ENCODE measurements around the gene ABHD17B. TPM values are rescaled to one million over a fixed set of nuclear protein-coding genes. Genes with fewer than 3 reads are reported as not detected.
A peak's percentile ranks its signal among the peaks of the same experiment; 100 is the strongest.

Gene ABHD17B
- total RNA-seq, 2 donors from 2014 or later = 11.1 to 15.4 TPM

GRCh38 chr9:71895117-71895516 lies 15.9 kb downstream of the ABHD17B start:
- DNase-seq (ENCODE audit: low spot score in 2 of 2) (no peak), ATAC-seq (no peak)
- no peak overlapping the region for H3K27ac Mint-ChIP-seq
- H3K36me3 Mint-ChIP-seq = peaks cover 0 to 25% of the 10 kb centered on the region in 2 donors
- peaks cover 0 to 6% of the 10 kb centered on the region in 2 donors for H3K9me3 Mint-ChIP-seq

GRCh38 chr9:71891557-71892189 lies 19.3 kb downstream of the ABHD17B start:
- no peak for DNase-seq (ENCODE audit: low spot score in 2 of 2)
- H3K9me3 Mint-ChIP-seq = no peaks in the 10 kb centered on the region
- H3K27ac Mint-ChIP-seq = peak overlapping the region in 1 of 2 donors; percentile 27
- H3K36me3 Mint-ChIP-seq = peaks cover 0 to 11% of the 10 kb centered on the region in 2 donors
- no peak for ATAC-seq

- ATAC-seq (no peak), DNase-seq (ENCODE audit: low spot score in 2 of 2) (no peak)
- no peaks in the 10 kb centered on the region for H3K9me3 Mint-ChIP-seq
- H3K36me3 Mint-ChIP-seq = peaks cover 0 to 11% of the 10 kb centered on the region in 2 donors
- H3K27ac Mint-ChIP-seq = no peak overlapping the region
Measured at GRCh38 chr9:71890042-71890679, 20.8 kb downstream of the ABHD17B start.

GRCh38 chr9:71887362-71887761 lies 23.6 kb downstream of the ABHD17B start:
- H3K36me3 Mint-ChIP-seq = peaks cover 20 to 27% of the 10 kb centered on the region in 2 donors
- no peak for DNase-seq (ENCODE audit: low spot score in 2 of 2)
- no peak for ATAC-seq
- H3K9me3 Mint-ChIP-seq = peaks cover 8 to 18% of the 10 kb centered on the region in 2 donors
- H3K27ac Mint-ChIP-seq = no peak overlapping the region

- no peak for DNase-seq (ENCODE audit: low spot score in 2 of 2)
- no peak for ATAC-seq
- Mint-ChIP-seq H3K27ac (no peak overlapping the region), H3K9me3 (peaks cover 8 to 18% of the 10 kb centered on the region in 2 donors), H3K36me3 (peaks cover 25 to 35% of the 10 kb centered on the region in 2 donors)
Measured at GRCh38 chr9:71886541-71886940, 24.5 kb downstream of the ABHD17B start.

GRCh38 chr9:71886015-71886414 lies 25.0 kb downstream of the ABHD17B start:
- DNase-seq (ENCODE audit: low spot score in 2 of 2) (peak in 1 of 2 donors; percentile 16), ATAC-seq (peak; percentile 63 to 95)
- Mint-ChIP-seq H3K9me3 (peaks cover 12 to 23% of the 10 kb centered on the region in 2 donors), H3K27ac (no peak overlapping the region), H3K36me3 (peaks cover 30 to 40% of the 10 kb centered on the region in 2 donors)

- ATAC-seq (peak in 1 of 2 donors; percentile 29), DNase-seq (ENCODE audit: low spot score in 2 of 2) (no peak)
- peaks cover 33 to 46% of the 10 kb centered on the region in 2 donors for H3K36me3 Mint-ChIP-seq
- no peak overlapping the region for H3K27ac Mint-ChIP-seq
- peaks cover 15 to 27% of the 10 kb centered on the region in 2 donors for H3K9me3 Mint-ChIP-seq
Measured at GRCh38 chr9:71885467-71885866, 25.5 kb downstream of the ABHD17B start.

- peaks cover 24 to 37% of the 10 kb centered on the region in 2 donors for H3K9me3 Mint-ChIP-seq
- peaks cover 41 to 53% of the 10 kb centered on the region in 2 donors for H3K36me3 Mint-ChIP-seq
- DNase-seq (ENCODE audit: low spot score in 2 of 2) = no peak
- ATAC-seq = no peak
- H3K27ac Mint-ChIP-seq = no peak overlapping the region
Measured at GRCh38 chr9:71884005-71884404, 27.0 kb downstream of the ABHD17B start.

GRCh38 chr9:71879644-71880174 lies 31.3 kb downstream of the ABHD17B start:
- H3K9me3 Mint-ChIP-seq = peaks cover 31 to 48% of the 10 kb centered on the region in 2 donors
- H3K36me3 Mint-ChIP-seq = peaks cover 45 to 77% of the 10 kb centered on the region in 2 donors
- ATAC-seq (no peak), DNase-seq (ENCODE audit: low spot score in 2 of 2) (no peak)
- no peak overlapping the region for H3K27ac Mint-ChIP-seq

GRCh38 chr9:71878327-71879274 lies 32.4 kb downstream of the ABHD17B start:
- H3K9me3 Mint-ChIP-seq = peaks cover 23 to 38% of the 10 kb centered on the region in 2 donors
- H3K36me3 Mint-ChIP-seq = peaks cover 34 to 68% of the 10 kb centered on the region in 2 donors
- no peak for DNase-seq (ENCODE audit: low spot score in 2 of 2)
- ATAC-seq = no peak
- H3K27ac Mint-ChIP-seq = no peak overlapping the region

- Mint-ChIP-seq H3K27ac (no peak overlapping the region), H3K9me3 (peaks cover 23 to 33% of the 10 kb centered on the region in 2 donors), H3K36me3 (peaks cover 23 to 55% of the 10 kb centered on the region in 2 donors)
- no peak for DNase-seq (ENCODE audit: low spot score in 2 of 2)
- ATAC-seq = no peak
Measured at GRCh38 chr9:71876829-71877228, 34.2 kb downstream of the ABHD17B start.

GRCh38 chr9:71876106-71876505 lies 34.9 kb downstream of the ABHD17B start:
- peaks cover 17 to 49% of the 10 kb centered on the region in 2 donors for H3K36me3 Mint-ChIP-seq
- ATAC-seq = no peak

GRCh38 chr9:71875345-71875744 lies 35.6 kb downstream of the ABHD17B start:
- H3K36me3 Mint-ChIP-seq = peaks cover 13 to 43% of the 10 kb centered on the region in 2 donors
- DNase-seq (ENCODE audit: low spot score in 2 of 2) = no peak
- H3K27ac Mint-ChIP-seq = no peak overlapping the region
- ATAC-seq = no peak
- H3K9me3 Mint-ChIP-seq = peaks cover 16 to 24% of the 10 kb centered on the region in 2 donors

More at GRCh38 chr9:71876106-71876505, 34.9 kb downstream of the ABHD17B start:
- H3K27ac Mint-ChIP-seq = no peak overlapping the region
- DNase-seq (ENCODE audit: low spot score in 2 of 2) = no peak
- H3K9me3 Mint-ChIP-seq = peaks cover 20 to 28% of the 10 kb centered on the region in 2 donors

GRCh38 chr9:71863631-71864030 lies 47.4 kb downstream of the ABHD17B start:
- H3K27ac Mint-ChIP-seq = no peak overlapping the region
- H3K9me3 Mint-ChIP-seq = peaks cover 5 to 13% of the 10 kb centered on the region in 2 donors
- ATAC-seq (no peak), DNase-seq (ENCODE audit: low spot score in 2 of 2) (no peak)
- H3K36me3 Mint-ChIP-seq = peaks cover 8 to 40% of the 10 kb centered on the region in 2 donors

GRCh38 chr9:71861618-71862017 lies 49.4 kb downstream of the ABHD17B start:
- DNase-seq (ENCODE audit: low spot score in 2 of 2) = no peak
- H3K36me3 Mint-ChIP-seq = peaks cover 8 to 40% of the 10 kb centered on the region in 2 donors
- ATAC-seq = no peak
- no peak overlapping the region for H3K27ac Mint-ChIP-seq
- H3K9me3 Mint-ChIP-seq = peaks cover 5 to 13% of the 10 kb centered on the region in 2 donors

GRCh38 chr9:71859939-71860338 lies 51.1 kb downstream of the ABHD17B start:
- Mint-ChIP-seq H3K9me3 (peaks cover 5 to 13% of the 10 kb centered on the region in 2 donors), H3K27ac (no peak overlapping the region), H3K36me3 (peaks cover 8 to 40% of the 10 kb centered on the region in 2 donors)
- DNase-seq (ENCODE audit: low spot score in 2 of 2) (no peak), ATAC-seq (no peak)
